LNCAP (cell line): Measurements from ENCODE around the gene KATNA1.

Experiments used
- TF ChIP-seq, protein P1 (sequence below): fragments of 450-650 bp; IDR thresholded peaks from 2 replicates; pipeline ENCODE4 v1.5.1; 2017; ENCODE audit warnings: mild to moderate bottlenecking

The KATNA1 gene

DNA sequence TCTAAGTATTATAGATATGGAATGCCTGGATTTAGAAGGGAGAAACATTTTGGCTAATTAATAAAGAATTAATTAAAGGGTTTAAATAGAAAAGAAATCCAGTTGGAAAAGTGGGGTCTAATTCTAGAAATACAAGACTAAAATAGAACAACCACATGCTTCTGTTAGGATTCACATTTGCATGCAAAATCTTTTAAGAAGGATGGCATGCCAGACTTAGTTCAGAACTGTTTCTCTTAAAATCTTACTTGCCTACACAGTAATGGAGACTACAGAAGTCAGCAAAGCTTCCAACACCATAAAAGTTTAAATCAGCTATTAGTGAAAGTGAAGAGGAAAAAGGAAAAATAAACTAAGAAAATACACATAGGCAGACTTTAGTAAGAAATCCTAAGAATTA, 32.7 kb upstream of the KATNA1 start:
- TF ChIP-seq, protein P1, sequence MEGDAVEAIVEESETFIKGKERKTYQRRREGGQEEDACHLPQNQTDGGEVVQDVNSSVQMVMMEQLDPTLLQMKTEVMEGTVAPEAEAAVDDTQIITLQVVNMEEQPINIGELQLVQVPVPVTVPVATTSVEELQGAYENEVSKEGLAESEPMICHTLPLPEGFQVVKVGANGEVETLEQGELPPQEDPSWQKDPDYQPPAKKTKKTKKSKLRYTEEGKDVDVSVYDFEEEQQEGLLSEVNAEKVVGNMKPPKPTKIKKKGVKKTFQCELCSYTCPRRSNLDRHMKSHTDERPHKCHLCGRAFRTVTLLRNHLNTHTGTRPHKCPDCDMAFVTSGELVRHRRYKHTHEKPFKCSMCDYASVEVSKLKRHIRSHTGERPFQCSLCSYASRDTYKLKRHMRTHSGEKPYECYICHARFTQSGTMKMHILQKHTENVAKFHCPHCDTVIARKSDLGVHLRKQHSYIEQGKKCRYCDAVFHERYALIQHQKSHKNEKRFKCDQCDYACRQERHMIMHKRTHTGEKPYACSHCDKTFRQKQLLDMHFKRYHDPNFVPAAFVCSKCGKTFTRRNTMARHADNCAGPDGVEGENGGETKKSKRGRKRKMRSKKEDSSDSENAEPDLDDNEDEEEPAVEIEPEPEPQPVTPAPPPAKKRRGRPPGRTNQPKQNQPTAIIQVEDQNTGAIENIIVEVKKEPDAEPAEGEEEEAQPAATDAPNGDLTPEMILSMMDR: no peak

DNA sequence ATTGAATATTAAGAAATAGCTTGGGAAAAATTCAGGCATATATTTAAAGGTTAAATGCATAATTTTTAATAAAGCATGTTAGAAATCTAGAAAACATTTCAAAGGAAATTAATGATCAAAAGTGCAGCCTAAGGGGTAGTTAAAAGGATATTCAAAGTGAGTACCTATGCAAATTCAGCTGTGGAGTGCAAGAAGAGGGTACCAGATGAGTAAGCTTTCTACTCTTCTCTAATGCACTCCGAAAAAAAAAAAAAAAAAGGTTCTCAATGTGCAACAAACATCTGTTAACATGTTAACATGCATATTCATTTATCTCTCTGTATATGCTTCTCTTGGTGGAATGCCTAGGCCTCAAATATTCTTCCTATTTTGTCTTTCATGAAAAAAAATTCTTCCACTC, 32.0 kb upstream of the KATNA1 start:
- TF ChIP-seq, protein P1: no peak

DNA sequence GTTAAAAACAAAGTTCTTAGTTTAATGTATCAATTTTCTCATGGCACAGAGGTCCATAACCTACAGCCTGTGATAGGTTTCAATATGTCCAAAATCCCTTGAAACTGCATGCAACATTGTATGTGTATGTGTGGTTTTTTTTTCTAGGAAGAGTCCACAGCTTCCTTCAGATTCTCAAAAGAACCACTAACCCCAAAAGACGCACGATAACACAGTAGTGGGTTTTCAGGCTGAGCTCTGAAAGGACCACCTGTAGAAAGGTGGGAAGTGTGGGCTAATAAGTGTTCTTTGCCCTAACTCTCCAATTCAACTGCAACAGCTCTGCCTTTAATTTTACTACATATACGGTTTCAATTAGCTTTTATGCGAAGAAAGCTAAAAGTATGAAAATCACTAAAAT, 11.5 kb upstream of the KATNA1 start:
- TF ChIP-seq, protein P1: no peak

DNA sequence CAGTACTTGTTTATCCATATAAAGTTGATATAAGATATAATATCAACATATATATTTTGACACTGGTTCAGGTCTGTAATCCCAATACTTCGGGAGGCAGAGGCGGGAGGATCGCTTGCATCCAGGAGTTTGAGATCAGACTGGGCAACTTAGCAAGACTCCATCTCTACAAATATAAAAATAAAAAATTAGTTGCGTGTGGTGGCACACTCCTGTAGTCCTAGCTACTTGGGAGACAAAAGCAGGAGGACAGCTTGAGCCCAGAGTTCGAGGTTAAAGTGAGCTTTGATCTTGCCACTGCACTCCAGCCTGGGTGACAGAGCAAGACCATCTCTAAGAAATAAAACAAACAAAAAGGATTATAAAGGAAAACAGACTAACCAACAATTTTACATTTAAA, 8.9 kb upstream of the KATNA1 start:
- TF ChIP-seq, protein P1: no peak

DNA sequence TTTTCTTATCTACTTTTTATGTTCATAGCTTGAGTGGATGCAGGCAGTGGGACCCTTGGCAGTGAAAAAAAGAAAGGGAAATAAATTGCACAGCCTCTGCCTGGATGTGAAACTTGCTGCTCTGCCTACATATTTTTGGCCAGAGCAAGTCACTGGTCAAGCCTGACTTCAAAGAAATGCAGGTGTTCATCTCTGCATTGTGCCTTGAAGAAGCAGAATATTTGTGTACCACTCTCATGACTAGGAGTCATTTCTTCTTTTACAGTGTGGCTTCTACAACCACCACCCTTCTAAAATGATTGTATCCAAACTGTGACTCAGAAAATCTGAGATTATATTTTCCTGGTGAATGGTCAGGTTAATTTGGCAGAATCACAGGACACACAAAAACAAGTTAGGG, 2.5 kb upstream of the KATNA1 start:
- TF ChIP-seq, protein P1: no peak

DNA sequence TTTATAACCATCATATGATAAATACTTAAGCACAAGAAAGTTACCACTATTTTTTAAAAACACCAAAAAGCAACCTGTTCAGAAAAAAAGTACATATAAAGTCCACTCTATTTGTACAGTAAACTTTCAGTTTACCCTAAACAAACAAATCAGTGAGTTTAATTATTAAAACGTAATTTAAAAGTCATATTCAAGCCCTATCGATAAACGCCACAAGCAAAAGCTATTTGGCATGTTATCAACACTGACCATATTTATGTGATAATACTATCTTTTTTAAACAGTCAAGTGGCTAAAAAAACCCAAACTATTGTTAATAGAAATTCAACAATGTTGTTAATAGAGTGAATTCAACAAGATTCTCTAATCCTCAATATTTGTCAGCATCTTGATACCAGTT, 1.9 kb downstream of the KATNA1 start:
- TF ChIP-seq, protein P1: no peak

DNA sequence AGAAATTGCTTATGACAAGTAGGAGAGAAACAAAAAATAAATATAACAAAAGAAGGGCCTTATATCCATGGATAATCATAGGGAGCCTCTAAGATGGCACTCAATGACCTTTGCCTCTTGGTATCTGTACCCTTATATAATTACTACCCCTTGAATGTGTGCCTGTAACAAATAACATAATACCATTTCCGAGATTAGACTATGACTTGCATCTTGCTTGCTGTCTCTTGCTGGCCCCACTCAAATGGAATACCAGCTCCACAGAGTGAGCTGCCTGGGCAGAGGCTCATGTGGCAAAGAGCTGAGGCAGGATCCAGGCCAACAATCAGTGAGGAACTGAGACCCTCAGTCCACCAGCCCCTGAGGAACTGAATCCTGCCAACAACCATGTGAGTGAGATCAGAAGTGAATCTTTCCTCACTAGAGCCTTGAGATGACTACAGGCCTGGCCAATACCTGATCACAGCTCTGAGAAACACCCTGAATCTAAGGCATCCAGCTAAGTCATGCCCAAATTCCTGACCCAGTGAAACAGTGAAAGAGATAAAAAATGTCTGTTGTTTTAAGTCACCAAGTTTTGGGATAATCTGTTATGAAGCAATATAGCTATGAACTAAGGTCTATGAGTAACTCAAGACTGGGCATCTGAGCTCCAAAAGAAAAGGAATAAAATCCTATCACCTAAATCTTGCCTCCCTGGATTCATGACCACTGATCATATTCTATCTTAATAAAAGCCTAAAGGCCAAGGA, 5.5 kb downstream of the KATNA1 start:
- TF ChIP-seq, protein P1: no peak

DNA sequence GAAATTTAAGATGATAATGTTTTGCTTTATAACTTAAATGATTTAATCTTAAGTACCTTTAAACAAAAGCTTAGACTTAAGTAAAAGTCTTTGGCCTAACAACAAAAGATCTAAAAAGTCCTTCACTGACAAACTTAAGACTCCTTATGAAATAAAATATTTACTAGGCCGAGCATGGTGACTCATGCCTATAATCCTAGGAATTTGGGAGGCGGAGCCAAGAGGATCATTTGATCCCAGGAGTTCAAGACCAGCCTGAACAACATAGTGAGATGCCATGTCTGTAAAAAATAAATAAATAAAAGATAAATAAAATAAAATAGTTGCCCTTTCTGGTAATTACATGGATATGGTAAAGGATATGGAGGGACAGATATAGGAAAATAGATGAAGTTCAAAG, 12.4 kb downstream of the KATNA1 start:
- TF ChIP-seq, protein P1: no peak
